Naive B cell (primary cell): Measurements from ENCODE around the gene SLC45A2. TPM values are rescaled to one million over a fixed set of nuclear protein-coding genes. Genes with fewer than 3 reads are reported as not detected.
A peak's percentile ranks its signal among the peaks of the same experiment; 100 is the strongest.
"Not testable (repeated sequence)": the region's sequence is repeated elsewhere in the genome, so short reads cannot be mapped to it uniquely, and the experiment has no call there.

Experiments used
- ATAC-seq, 2 donors: fragments of 150-1000 bp; cut with Tn5 transposase; 2 replicates each; pipeline ENCODE4 v1.10.0; 2021; ENCODE audit warnings: low read depth in 2 of 2, mild to moderate bottlenecking in 2 of 2, moderate library complexity in 2 of 2
- DNase-seq: peaks from one replicate; pipeline ENCODE4 v3.0.0; 2022
- H3K27ac Mint-ChIP-seq, 6 donors: one replicate each; pipeline ENCODE4 v1.8.0; 2020 to 2022; ENCODE audit warnings: mild to moderate bottlenecking in 6 of 6, mixed read lengths in 6 of 6, moderate library complexity in 5 of 6, inconsistent platforms in 2 of 6
- H3K27me3 Mint-ChIP-seq, 3 donors: one replicate each; pipeline ENCODE4 v1.8.0; 2021 to 2022; ENCODE audit warnings: mixed read lengths in 3 of 3, mild to moderate bottlenecking in 1 of 3
- H3K36me3 Mint-ChIP-seq, 2 donors: one replicate each; pipeline ENCODE4 v1.8.0; 2020 to 2022; ENCODE audit warnings: mixed read lengths in 2 of 2, inconsistent platforms in 1 of 2, mild to moderate bottlenecking in 1 of 2
- H3K4me1 Mint-ChIP-seq, 3 donors: one replicate each; pipeline ENCODE4 v1.8.0; 2020 to 2022; ENCODE audit warnings: mixed read lengths in 3 of 3, inconsistent platforms in 1 of 3, mild to moderate bottlenecking in 1 of 3, moderate library complexity in 1 of 3
- H3K4me3 Mint-ChIP-seq, 8 donors: one replicate each; pipeline ENCODE4 v1.8.0; 2020 to 2022; ENCODE audit warnings: mild to moderate bottlenecking in 8 of 8, mixed read lengths in 8 of 8, moderate library complexity in 8 of 8, inconsistent platforms in 2 of 8
- H3K9me3 Mint-ChIP-seq, 7 donors: one replicate each; pipeline ENCODE4 v1.8.0; 2020 to 2022; ENCODE audit warnings: mixed read lengths in 7 of 7, mild to moderate bottlenecking in 5 of 7, inconsistent platforms in 2 of 7, moderate library complexity in 1 of 7
- polyA plus RNA-seq, 6 donors: library from polyadenylated mRNA; unstranded; fragments of 300-500 nt; fragmentation: Illumina TruSeq; gene quantifications; one replicate each; pipeline ENCODE4 v1.2.3, GENCODE V29; 2021; ENCODE audit warnings: low read depth in 6 of 6

The SLC45A2 gene
- polyA plus RNA-seq, 6 donors from 2014 or later, result not detected

DNA sequence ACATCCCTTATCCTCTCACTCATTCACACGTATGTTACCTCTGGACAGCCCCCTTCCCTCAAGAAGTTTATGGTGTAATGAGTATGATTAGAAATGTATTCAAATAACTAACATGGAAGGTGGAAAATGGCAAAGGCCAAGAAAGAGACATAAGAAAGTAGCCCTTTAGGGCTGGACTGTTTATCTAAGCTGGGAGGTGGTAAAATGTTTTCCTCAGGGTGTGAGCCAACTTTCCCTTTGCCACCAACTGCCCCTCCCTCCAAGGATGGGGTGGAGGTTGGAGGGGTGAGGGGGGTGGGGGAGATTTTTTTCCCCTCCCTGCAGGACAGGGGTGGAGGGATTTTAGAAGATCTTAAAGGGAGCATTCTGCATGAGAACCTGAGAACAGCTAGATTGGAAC lies 8.2 kb downstream of the SLC45A2 start:
- DNase-seq, result no peak
- H3K27ac Mint-ChIP-seq, result peak overlapping the region in 1 of 6 donors; percentile 50
- H3K27me3 Mint-ChIP-seq, result peaks cover 0 to 12% (median 0%) of the 10 kb centered on the region in 3 donors
- no peak for ATAC-seq
- H3K4me3 Mint-ChIP-seq, result no peak overlapping the region
- H3K36me3 Mint-ChIP-seq, result peaks cover 0 to 5% of the 10 kb centered on the region in 2 donors
- no peaks in the 10 kb centered on the region for H3K4me1 Mint-ChIP-seq
- H3K9me3 Mint-ChIP-seq, result peaks cover 0 to 1% (median 0%) of the 10 kb centered on the region in 7 donors

DNA sequence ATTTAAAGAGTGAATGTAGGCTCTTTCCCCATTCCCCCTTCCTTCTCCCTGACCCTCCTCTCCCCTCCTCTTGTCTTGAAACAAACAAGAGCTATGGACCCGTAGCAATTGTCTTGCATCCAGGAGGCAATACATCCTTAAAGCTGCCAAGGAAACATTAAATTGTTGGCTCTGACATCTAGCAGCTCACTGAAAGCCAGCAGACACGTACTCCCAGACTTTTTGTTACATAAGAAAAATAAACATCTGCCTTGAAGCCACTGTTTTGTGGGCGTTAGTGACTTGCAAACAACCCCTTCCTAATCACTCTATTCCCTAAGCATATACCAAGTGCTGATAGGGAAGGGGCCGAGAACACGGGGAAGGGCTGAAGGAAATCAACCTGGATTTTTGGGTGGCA lies 8.6 kb downstream of the SLC45A2 start:
- Mint-ChIP-seq H3K36me3 (peaks cover 0 to 5% of the 10 kb centered on the region in 2 donors), H3K4me3 (no peak overlapping the region), H3K9me3 (peaks cover 0 to 1% (median 0%) of the 10 kb centered on the region in 7 donors), H3K27me3 (peaks cover under 1 to 12% (median 2%) of the 10 kb centered on the region in 3 donors), H3K4me1 (no peaks in the 10 kb centered on the region), H3K27ac (no peak overlapping the region)
- ATAC-seq (no peak), DNase-seq (no peak)

DNA sequence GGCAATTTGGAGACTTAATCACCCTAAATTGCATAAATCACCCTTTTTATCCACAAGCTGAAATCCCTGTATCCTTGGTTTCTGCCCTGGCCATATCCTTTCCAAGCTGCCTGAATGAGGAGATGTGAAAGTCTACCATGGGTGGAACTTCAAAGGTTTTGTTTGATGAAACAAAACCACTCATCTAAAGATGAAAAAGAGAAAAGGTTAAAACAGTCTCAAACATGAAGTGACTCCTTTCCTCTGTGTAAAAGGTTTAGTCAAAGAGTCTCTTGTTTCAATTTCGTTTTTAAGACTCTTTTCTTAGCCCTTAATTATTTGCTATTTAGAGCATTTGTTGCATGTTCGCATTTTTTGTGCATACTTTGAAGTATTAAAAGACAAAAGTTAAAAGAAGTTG lies 11.2 kb downstream of the SLC45A2 start:
- no peak for ATAC-seq
- Mint-ChIP-seq H3K9me3 (no peaks in the 10 kb centered on the region), H3K36me3 (peaks cover 0 to 5% of the 10 kb centered on the region in 2 donors), H3K27me3 (peaks cover 4 to 12% (median 7%) of the 10 kb centered on the region in 3 donors), H3K4me3 (no peak overlapping the region), H3K27ac (no peak overlapping the region), H3K4me1 (no peaks in the 10 kb centered on the region)
- DNase-seq, result no peak

DNA sequence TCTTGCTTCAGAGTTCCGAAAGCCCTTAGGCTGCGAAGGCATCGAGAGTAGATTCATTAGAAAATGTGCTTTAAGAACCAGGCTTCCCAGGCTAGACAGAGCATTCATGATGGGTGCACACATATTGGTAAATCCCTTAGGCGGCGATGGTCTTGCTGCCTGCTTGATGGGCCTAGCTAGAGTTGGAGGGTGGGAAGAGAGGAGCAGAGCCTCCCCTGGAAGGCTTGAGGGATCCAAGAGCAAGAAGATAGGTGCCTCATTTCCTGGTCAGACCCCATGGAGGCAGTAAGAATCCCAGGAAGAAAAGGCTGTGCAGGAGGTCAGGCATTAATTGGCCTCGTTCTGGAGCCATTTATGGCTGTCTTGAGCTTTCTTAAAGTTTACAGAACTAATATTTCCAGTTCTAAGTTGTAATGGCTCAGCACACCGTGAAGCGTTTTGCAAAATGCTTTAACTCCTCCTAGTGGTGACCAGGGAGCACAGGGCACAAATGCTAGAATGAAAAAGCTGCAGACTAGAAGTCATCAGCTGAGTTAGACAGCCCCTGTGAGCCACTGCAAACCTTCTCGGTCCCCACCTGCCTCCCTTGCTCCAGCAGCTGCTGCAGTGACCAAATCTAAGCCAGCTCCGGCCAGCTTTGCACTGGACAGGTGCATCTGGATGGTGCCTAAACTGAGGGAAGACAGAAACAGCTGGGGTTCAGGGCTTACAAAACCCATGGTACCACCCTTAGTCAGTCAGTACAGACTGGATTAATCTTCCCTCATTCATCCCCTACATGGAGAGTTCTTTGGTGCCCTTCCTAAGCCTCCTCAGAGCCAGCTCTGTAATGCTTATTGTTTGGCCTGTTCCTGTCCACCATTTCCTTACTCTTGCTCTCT lies 14.7 kb downstream of the SLC45A2 start:
- ATAC-seq (no peak), DNase-seq (no peak)
- no peaks in the 10 kb centered on the region for H3K9me3 Mint-ChIP-seq
- no peaks in the 10 kb centered on the region for H3K4me1 Mint-ChIP-seq
- no peak overlapping the region for H3K4me3 Mint-ChIP-seq
- peaks cover 0 to 7% (median 4%) of the 10 kb centered on the region in 3 donors for H3K27me3 Mint-ChIP-seq
- H3K27ac Mint-ChIP-seq, result no peak overlapping the region
- H3K36me3 Mint-ChIP-seq, result no peaks in the 10 kb centered on the region

DNA sequence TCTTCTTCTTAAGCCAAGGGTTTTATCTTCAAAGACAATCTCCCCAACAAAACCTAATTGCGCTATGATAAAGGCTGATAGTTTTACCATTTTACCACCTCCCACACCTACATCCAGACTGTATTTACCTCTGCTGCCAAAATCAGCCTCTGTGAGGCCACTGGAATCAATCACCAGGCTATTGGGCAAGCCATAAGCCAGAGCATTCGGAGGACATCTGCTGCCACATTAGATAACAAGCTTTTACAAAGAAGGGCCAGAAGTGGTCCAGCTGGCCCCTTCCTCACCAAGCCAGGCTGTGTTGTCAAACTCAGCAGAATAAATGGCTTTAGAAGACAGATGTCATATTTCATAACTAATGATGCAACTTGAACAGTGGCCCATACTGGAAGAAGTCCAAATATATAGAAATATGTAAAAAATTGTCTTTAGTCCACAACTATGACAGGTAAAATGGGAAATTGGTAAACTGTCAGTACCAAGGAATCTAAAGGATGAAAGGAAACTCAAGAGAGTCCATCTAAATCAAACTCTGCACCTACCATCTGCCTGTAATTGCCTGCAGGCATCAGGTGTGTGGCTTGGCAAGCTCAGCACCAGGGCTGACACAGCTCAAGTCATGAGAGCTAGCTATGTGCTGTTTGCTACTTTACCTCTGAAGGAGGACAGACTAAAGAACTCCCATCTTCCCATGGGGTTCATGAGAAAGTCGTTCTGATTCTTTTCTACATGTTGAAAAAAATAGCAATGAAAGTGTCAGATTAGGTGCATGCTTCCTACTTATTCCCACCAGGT lies 16.1 kb downstream of the SLC45A2 start:
- Mint-ChIP-seq H3K27ac (no peak overlapping the region), H3K9me3 (no peaks in the 10 kb centered on the region), H3K27me3 (peaks cover 0 to 11% (median 4%) of the 10 kb centered on the region in 3 donors), H3K4me3 (no peak overlapping the region), H3K36me3 (no peaks in the 10 kb centered on the region), H3K4me1 (no peaks in the 10 kb centered on the region)
- DNase-seq (no peak), ATAC-seq (no peak)

DNA sequence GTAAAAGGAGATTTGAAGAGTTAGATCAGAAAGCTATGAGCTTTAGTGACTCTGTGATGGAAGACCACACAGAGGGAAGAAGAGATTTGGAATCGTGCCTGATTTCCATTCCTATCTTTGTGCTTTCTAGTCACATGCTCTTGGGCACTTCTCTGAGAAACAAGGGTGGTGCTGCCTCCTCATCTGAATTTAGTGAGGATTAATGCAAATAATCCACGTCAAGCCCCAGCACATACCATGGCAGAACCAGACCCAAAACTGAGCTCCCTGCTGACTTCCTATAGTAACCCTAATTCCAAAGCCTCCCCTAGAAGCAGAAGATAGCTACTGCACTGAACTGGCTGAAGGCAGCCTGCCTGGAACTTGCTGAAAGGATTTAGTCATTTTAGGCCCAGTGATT lies 17.7 kb downstream of the SLC45A2 start:
- no peak overlapping the region for H3K27ac Mint-ChIP-seq

DNA sequence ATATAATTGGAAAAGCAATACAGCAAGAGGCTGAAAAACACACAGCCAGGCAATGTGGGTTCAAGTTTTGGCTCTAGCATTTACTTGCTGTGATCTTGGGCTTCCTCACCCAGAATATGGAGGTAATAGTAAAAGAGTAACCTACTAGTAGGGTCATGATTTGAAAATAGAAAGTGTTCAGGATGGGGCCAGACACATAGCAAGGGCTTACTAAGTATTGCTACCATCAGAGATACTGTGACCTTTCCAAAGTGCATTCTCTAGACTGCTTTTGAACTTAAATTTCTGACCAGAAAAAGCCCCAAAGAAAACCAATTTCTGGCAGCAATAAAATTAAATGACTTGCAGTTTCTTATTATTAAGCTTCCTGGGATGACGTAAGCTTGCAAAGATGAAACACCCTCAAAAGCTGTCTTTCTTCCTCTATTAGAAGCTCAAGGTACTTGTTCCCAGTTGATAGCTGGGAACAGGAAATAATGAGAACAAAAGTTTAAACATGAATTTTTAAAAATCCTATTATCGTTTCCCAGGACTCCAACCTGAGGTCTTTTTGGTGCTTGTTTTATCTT lies 20.3 kb downstream of the SLC45A2 start:
- ATAC-seq (no peak), DNase-seq (no peak)
- Mint-ChIP-seq H3K9me3 (no peaks in the 10 kb centered on the region), H3K36me3 (no peaks in the 10 kb centered on the region), H3K4me1 (no peaks in the 10 kb centered on the region), H3K4me3 (no peak overlapping the region), H3K27ac (no peak overlapping the region), H3K27me3 (peaks cover 7 to 20% (median 16%) of the 10 kb centered on the region in 3 donors)

More for the DNA sequence above, 17.7 kb downstream of the SLC45A2 start:
- no peak overlapping the region for H3K4me3 Mint-ChIP-seq
- ATAC-seq (no peak), DNase-seq (no peak)
- no peaks in the 10 kb centered on the region for H3K9me3 Mint-ChIP-seq
- H3K27me3 Mint-ChIP-seq, result peaks cover 4 to 19% (median 4%) of the 10 kb centered on the region in 3 donors
- no peaks in the 10 kb centered on the region for H3K4me1 Mint-ChIP-seq
- no peaks in the 10 kb centered on the region for H3K36me3 Mint-ChIP-seq

DNA sequence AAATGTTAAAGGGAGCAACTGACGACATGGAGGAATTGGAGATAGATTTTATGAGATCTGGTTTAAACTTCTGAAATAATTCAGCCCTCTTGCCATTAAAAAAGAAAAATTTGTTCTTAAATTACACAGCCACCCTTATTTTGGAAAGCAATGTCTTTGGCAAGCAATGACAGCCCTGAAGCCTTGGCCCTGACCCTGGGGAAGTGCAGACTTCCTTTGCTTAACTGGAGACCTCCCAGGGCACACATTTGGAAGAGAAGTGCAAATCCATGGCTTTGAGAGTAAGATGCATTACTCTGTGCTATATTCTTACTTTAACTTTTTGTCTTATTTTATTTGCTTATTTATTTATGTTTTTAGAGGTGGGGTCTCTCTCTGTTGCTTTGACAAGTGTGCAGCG lies 26.3 kb downstream of the SLC45A2 start:
- Mint-ChIP-seq H3K9me3 (peaks cover 0 to 27% (median 9%) of the 10 kb centered on the region in 7 donors), H3K4me1 (no peaks in the 10 kb centered on the region), H3K27me3 (peaks cover 7 to 21% (median 13%) of the 10 kb centered on the region in 3 donors), H3K27ac (no peak overlapping the region), H3K36me3 (no peaks in the 10 kb centered on the region), H3K4me3 (no peak overlapping the region)
- ATAC-seq (no peak), DNase-seq (no peak)

DNA sequence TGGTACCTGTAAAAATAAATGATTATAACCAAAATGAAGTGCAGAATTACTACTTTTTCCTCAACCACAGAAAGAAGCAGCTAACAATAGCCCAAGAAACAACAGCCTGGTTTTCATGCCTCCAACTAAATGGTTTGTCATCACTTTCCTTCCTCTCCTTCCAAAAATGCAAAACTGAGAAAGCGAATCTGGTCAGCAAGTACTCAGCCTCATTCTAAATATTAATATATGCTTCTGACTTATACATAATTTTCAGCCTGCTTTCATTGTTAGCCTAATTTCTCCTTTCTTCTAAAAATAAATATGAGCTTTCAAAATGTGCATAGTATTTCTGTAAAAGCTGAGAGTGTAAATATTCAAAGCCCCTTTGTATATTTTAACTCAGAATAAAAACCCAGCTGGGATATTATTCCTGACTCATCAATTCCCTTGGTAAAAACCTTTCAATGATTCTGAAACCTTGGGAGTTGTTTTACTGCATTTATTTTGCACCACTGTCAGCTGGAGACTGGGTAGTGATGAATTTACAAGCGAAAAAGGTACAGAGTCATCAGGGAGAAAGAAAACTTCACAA lies 26.8 kb downstream of the SLC45A2 start:
- peaks cover 7 to 21% (median 13%) of the 10 kb centered on the region in 3 donors for H3K27me3 Mint-ChIP-seq
- H3K27ac Mint-ChIP-seq, result no peak overlapping the region
- no peaks in the 10 kb centered on the region for H3K4me1 Mint-ChIP-seq
- no peak for DNase-seq
- H3K36me3 Mint-ChIP-seq, result no peaks in the 10 kb centered on the region
- H3K9me3 Mint-ChIP-seq, result peaks cover 0 to 27% (median 9%) of the 10 kb centered on the region in 7 donors
- ATAC-seq, result no peak
- no peak overlapping the region for H3K4me3 Mint-ChIP-seq

DNA sequence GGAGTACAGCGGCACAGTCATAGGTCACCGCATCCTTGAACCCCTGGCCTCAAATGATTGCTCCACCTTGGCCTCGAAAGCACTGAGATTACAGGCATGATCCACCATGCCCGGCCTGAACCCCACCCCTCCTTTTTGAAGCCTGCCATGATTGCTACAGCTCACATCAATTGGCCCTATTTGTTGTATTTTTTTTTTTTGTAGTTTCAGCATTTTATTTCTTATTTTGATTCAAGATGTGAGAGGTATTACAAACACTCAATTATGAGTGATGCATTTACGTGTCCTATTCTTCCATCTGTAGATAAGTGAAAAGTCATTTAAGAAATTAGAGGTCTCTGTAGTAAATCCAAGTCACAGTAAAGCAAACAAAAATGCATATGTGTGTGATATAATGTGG lies 32.3 kb downstream of the SLC45A2 start:
- H3K4me1 Mint-ChIP-seq, H3K27me3 Mint-ChIP-seq, H3K27ac Mint-ChIP-seq, H3K36me3 Mint-ChIP-seq, ATAC-seq, DNase-seq: not testable (repeated sequence)
- peak overlapping the region in 1 of 8 donors; percentile 4 for H3K4me3 Mint-ChIP-seq
- peaks cover 4 to 33% (median 12%) of the 10 kb centered on the region in 7 donors for H3K9me3 Mint-ChIP-seq

DNA sequence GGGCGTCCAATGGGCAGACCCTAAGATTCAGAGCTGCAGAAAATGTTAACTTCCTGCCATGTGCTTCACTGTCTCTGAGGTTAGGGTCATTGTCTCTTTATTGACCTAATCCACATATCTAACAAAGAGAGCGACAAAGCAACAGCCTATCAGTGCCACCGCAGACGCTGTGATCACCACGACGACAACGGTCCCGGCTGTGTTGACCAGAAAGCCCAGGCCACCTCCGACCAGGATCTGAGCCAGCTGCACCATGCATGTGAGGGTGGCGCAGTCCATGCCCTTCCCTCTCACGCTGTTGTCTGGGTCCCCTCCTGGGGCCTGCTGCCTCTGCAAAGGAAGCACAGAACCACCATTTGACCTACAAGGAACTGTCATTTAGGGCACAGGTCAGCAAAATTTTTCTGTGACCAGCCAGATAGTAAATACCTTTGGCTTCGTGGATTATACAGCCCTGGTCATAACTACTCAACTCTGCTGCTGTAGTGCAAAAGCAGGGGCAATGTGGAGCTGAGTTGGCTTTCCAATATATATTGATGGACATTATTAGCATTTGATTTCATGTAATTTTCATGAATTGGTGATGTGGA lies 39.9 kb downstream of the SLC45A2 start:
- H3K9me3 Mint-ChIP-seq, result peaks cover 0 to 5% (median 3%) of the 10 kb centered on the region in 7 donors
- no peak for ATAC-seq
- H3K36me3 Mint-ChIP-seq, result no peaks in the 10 kb centered on the region
- H3K27ac Mint-ChIP-seq, result no peak overlapping the region
- peaks cover 39 to 47% (median 44%) of the 10 kb centered on the region in 3 donors for H3K27me3 Mint-ChIP-seq
- no peaks in the 10 kb centered on the region for H3K4me1 Mint-ChIP-seq
- no peak overlapping the region for H3K4me3 Mint-ChIP-seq
- no peak for DNase-seq

DNA sequence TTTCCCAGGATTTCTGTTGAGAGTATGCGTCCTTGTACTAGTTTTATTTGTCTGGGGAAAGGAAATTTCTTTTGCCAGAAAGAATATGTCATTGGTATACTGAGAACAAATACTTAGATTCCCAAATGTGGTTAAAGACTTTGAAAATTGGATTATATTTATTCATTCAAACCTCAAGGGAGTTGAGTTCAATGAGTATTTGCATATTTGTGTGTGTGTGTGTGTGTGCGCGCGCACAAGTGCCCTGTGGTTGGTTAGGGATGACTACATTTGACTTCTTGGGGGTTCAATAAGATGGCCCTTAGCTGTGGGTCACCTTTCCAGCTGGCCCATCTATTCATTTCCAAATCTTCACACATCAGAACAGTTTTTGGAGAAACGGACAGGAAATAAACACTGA lies 43.4 kb downstream of the SLC45A2 start:
- H3K27me3 Mint-ChIP-seq, result peaks cover 64 to 76% (median 67%) of the 10 kb centered on the region in 3 donors

More for the DNA sequence above, 43.4 kb downstream of the SLC45A2 start:
- Mint-ChIP-seq H3K36me3 (no peaks in the 10 kb centered on the region), H3K4me1 (peaks cover 0 to 2% (median 0%) of the 10 kb centered on the region in 3 donors), H3K9me3 (no peaks in the 10 kb centered on the region), H3K4me3 (no peak overlapping the region), H3K27ac (no peak overlapping the region)
- no peak for DNase-seq
- ATAC-seq, result no peak
